GM18505 (cell line): Measurements from ENCODE around the gene PLCH1.

Experiments used
- ATAC-seq: cut with Tn5 transposase; IDR thresholded peaks from one replicate; pipeline ENCODE4 v1.9.1; 2021; ENCODE audit not compliant: unreplicated experiment
- POLR2A ChIP-seq: IDR thresholded peaks from 4 replicates; pipeline ENCODE4 v1.6.1; 2011; ENCODE audit warnings: borderline replicate concordance; ENCODE audit not compliant: insufficient read depth, insufficient read length; ENCODE audit errors: extremely low read depth

The PLCH1 gene

GRCh38 chr3:155334215-155334913 is 410.5 kb downstream of the PLCH1 start:
- ATAC-seq = no peak
- no peak for TF ChIP-seq POLR2A

- no peak for TF ChIP-seq POLR2A
- no peak for ATAC-seq
Observed at GRCh38 chr3:155332716-155333115, 412.2 kb downstream of the PLCH1 start.

- ATAC-seq = no peak
Observed at GRCh38 chr3:155331078-155331477, 413.8 kb downstream of the PLCH1 start.

GRCh38 chr3:155330370-155330769 is 414.5 kb downstream of the PLCH1 start:
- no peak for ATAC-seq
- TF ChIP-seq POLR2A = no peak

More at GRCh38 chr3:155331078-155331477, 413.8 kb downstream of the PLCH1 start:
- TF ChIP-seq POLR2A = no peak

- no peak for TF ChIP-seq POLR2A
- no peak for ATAC-seq
Observed at GRCh38 chr3:155329513-155330048, 415.3 kb downstream of the PLCH1 start.

GRCh38 chr3:155327871-155328270 is 417.0 kb downstream of the PLCH1 start:
- no peak for TF ChIP-seq POLR2A
- ATAC-seq = no peak

GRCh38 chr3:155327430-155327829 is 417.4 kb downstream of the PLCH1 start:
- ATAC-seq = no peak
- no peak for TF ChIP-seq POLR2A

- no peak for ATAC-seq
Observed at GRCh38 chr3:155326901-155327300, 418.0 kb downstream of the PLCH1 start.

GRCh38 chr3:155326244-155326643 is 418.6 kb downstream of the PLCH1 start:
- no peak for ATAC-seq
- TF ChIP-seq POLR2A = no peak

More at GRCh38 chr3:155326901-155327300, 418.0 kb downstream of the PLCH1 start:
- TF ChIP-seq POLR2A = no peak
